CD4-positive, alpha-beta T cell treated with Interleukin-4 for 4 hours (primary cell): ENCODE results near the gene ZNF212.

ENCODE experiments used
- DNase-seq: peaks from one replicate; pipeline ENCODE4 v3.0.0-alpha.2; 2020

Gene ZNF212

GRCh38 chr7:149289262-149289661 is 49.8 kb downstream of the ZNF212 start:
- no peak for DNase-seq

- DNase-seq: no peak
Observed at GRCh38 chr7:149289856-149290255, 50.4 kb downstream of the ZNF212 start.

DNA sequence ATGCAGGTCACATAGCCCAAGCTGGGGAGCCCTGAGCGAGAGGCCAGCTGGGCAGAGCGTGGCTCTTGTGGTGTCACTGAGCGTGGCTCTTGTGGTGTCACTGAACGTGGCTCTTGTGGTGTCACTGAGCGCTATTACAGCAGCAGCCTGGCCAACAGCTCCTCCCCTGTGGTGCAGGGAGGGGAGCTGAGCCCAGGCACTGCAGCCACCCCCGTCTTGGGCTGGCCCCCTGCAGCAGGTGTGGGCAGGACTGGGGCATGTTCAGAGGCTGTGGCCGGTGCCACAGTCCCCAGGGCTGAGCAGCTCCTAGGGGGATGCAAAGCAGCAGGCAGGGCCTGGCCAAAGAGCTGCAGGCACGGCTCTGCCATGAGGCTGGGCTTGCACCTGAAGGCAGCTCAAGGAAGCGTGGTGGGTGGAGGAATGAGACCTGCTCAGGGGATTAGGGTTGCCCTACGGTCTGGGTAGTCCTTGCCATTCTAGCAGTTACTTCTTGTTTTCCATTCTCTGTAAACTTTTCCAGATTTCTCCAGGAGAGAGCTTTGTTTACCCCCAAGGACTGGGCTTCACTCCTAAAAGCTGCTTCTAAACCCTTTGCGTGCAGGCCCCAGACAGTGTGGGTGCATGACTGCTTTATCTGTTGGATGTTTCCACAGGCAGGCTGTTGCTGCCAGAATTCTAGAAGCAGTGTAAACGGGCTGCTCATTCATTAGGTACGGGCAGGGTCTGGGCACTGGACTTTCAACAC is 51.8 kb downstream of the ZNF212 start:
- no peak for DNase-seq

DNA sequence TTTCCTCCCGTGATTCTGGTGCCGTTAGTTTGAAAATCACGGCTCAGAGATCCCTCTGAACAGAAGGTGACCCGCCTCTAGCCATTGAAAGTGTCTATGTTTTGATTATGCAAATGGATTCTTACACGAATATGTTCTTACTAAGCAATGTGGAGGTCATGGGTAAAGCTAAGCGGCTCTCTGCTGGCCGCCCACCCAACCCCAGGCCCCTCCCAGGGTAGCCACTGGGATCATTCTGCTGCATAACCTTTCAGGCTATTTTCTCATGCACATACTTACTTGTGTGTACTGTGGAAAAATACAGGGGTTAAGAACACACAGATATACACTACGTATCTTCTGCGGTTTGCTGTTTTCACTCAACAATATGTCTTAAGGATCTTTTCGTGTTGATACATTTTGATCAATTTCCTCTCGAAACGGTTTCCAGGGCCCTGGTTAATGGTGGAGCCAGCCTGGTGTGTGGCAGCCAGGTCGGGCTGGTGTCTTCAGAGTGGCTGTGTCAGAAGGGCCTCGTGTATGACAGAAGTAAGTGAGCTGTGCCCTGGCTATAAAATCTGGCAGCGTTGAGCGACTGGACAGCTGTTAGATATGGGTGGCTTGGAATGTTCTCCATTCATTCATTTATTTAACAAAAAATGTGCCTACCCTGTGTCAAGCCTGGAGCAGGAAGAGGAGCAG is 52.5 kb downstream of the ZNF212 start:
- DNase-seq: no peak

- DNase-seq: no peak
Observed at GRCh38 chr7:149292462-149292823, 53.0 kb downstream of the ZNF212 start.

- DNase-seq: no peak
Observed at GRCh38 chr7:149293338-149293737, 53.9 kb downstream of the ZNF212 start.

GRCh38 chr7:149293946-149294633 is 54.6 kb downstream of the ZNF212 start:
- no peak for DNase-seq

- DNase-seq: no peak
Observed at GRCh38 chr7:149294634-149295480, 55.4 kb downstream of the ZNF212 start.

DNA sequence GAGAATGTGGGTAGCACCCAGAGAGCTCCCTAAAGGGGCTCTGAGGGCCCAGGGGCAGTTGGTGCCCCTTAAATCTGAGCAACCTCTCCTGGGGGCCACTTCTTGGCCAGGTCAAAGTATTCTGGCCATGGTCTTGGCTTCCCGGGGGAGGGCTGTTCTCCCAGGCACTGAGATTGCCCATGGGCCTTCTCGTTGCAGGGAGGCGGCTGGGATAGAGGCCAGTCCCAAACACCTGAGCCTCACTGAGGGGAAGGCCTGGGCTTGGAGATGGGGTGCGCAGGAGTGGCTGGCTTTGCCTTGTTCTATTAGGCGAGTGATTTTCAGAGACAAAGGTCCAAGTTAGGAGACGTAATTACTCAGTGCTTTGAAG is 56.0 kb downstream of the ZNF212 start:
- no peak for DNase-seq

- no peak for DNase-seq
Observed at GRCh38 chr7:149296368-149296767, 56.9 kb downstream of the ZNF212 start.

GRCh38 chr7:149297034-149297755 is 57.7 kb downstream of the ZNF212 start:
- DNase-seq: no peak

GRCh38 chr7:149300620-149301285 is 61.3 kb downstream of the ZNF212 start:
- DNase-seq: no peak

DNA sequence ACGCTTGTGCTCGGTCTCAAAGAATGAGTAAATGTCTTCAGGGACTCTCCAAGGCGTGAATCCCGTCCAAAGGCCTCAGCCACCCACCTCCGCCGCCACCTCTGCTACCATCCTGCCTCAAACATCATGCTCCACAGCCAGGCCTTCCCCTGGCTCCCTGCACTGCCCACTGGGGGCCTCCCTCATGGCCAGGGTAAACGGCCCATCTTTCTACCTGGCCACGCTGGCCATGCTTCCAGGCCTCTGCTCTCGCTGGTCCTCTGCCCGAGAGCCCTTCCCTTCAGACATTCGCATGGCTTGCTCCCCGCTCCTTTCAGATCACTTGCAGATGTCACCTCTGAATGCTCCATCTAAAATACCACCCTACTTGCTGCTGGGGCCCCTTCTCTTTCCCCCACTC is 62.8 kb downstream of the ZNF212 start:
- DNase-seq: no peak

DNA sequence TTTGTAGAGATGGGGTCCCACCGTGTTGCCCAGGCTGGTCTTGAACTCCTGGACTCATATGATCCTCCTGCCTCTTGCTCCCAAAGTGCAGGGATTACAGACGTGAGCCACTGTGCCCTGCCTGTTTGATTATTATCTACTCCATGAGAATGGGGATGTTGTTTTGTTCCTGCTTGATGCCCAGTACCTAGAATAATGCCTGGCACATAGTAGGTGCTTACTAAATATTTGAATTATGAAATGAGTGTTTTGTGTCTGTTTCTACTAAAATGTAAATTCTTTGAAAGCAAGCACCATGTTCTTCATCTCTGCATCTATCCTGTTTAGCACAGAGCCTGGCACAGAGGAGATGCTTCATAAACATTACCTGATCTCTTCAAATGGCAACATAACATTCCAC is 63.4 kb downstream of the ZNF212 start:
- DNase-seq: no peak

GRCh38 chr7:149304006-149304405 is 64.6 kb downstream of the ZNF212 start:
- DNase-seq: no peak
